Lower lobe of right lung (tissue), 2 donors: Measurements from ENCODE around the gene ST8SIA3. TPM values are rescaled to one million over a fixed set of nuclear protein-coding genes. Genes with fewer than 3 reads are reported as not detected.

Experiments used
- ATAC-seq, 2 donors: fragments of 200-7000 bp; cut with Tn5 transposase; one replicate each; pipeline ENCODE4 v1.9.1; 2020 to 2022; ENCODE audit warnings: mild to moderate bottlenecking in 2 of 2, moderate library complexity in 2 of 2
- DNase-seq: peaks from one replicate; pipeline ENCODE4 v3.0.0-alpha.2; 2020
- H3K27ac ChIP-seq: fragments of 200-600 bp; one replicate; pipeline ENCODE4 v1.8.0; 2022
- H3K27me3 ChIP-seq: fragments of 200-600 bp; one replicate; pipeline ENCODE4 v1.8.0; 2022; ENCODE audit warnings: low read depth
- H3K36me3 ChIP-seq: fragments of 200-600 bp; one replicate; pipeline ENCODE4 v1.8.0; 2022; ENCODE audit warnings: mild to moderate bottlenecking
- H3K4me1 ChIP-seq: fragments of 200-600 bp; one replicate; pipeline ENCODE4 v1.8.0; 2022
- H3K4me3 ChIP-seq: fragments of 200-600 bp; one replicate; pipeline ENCODE4 v1.8.0; 2022; ENCODE audit warnings: mild to moderate bottlenecking
- H3K9me3 ChIP-seq: fragments of 200-600 bp; one replicate; pipeline ENCODE4 v1.8.0; 2022
- CTCF ChIP-seq: fragments of 200-600 bp; IDR thresholded peaks from one replicate; pipeline ENCODE4 v1.8.0; 2022; ENCODE audit warnings: antibody characterized with exemption, mild to moderate bottlenecking
- intact Hi-C: fragments of 100-400 bp; cut with DNase I; formaldehyde crosslinking; loops from one replicate; pipeline ENCODE4 v1.11.0; 2022
- total RNA-seq: library from RNA; stranded (reverse); fragmentation: NEBNext Ultra II Directional; extraction: Animal tissue kit (Norgen Biotek cat#: 25700); gene quantifications from one replicate; pipeline ENCODE4 v1.2.1, GENCODE V29; 2021
- donor health status: DM: no; HTN: yes; CAD: no; lungs with severe emphysema.

ST8SIA3 gene
- total RNA-seq, 1 donor from 2014 or later: not detected

- Histone ChIP-seq H3K4me3 (no peak overlapping the region), H3K27ac (no peak overlapping the region), H3K27me3 (peaks cover 2% of the 10 kb centered on the region), H3K4me1 (no peaks in the 10 kb centered on the region), H3K9me3 (no peaks in the 10 kb centered on the region), H3K36me3 (no peaks in the 10 kb centered on the region)
- TF ChIP-seq CTCF: no peak
- intact Hi-C loops: no loop called here
- DNase-seq (no peak), ATAC-seq (no peak)
Measured at GRCh38 chr18:57416542-57416941, 64.2 kb downstream of the ST8SIA3 start.

Other genes with a start within 250 kb of the ST8SIA3 start
- gene BOD1L2, start 205.5 kb upstream of the ST8SIA3 start, total RNA-seq: not detected
- 0.03 TPM for gene ONECUT2, start 82.8 kb downstream of the ST8SIA3 start, total RNA-seq
- gene FECH, start 234.1 kb downstream of the ST8SIA3 start, total RNA-seq: 25.7 TPM